WTC11 (cell line): ENCODE results near the gene RSRC1. TPM values are rescaled to one million over a fixed set of nuclear protein-coding genes. Genes with fewer than 3 reads are reported as not detected.

Source experiments
- ATAC-seq: fragments of 200-7000 bp; cut with Tn5 transposase; 2 replicates; pipeline ENCODE4 v1.10.0; 2021; ENCODE audit warnings: mild to moderate bottlenecking, moderate library complexity
- CTCF ChIA-PET: fragments of 300-600 bp; sonication (Branson Sonifier 250); formaldehyde crosslinking; loops from one replicate; lab custom pipeline; 2021; ENCODE audit warnings: antibody characterized with exemption; lab: Charles Lee
- POLR2A ChIA-PET: fragments of 350-600 bp; sonication (Branson Sonifier 250); formaldehyde crosslinking; loops from one replicate; lab custom pipeline; 2021; ENCODE audit warnings: antibody characterized with exemption; lab: Charles Lee
- DNase-seq: peaks from one replicate; pipeline ENCODE4 v3.0.0; 2021; ENCODE audit warnings: low spot score
- H3K27ac Mint-ChIP-seq: 2 replicates; pipeline ENCODE4 v1.8.0; 2021; ENCODE audit warnings: mixed read lengths
- H3K27me3 Mint-ChIP-seq: 2 replicates; pipeline ENCODE4 v1.8.0; 2021; ENCODE audit warnings: low read depth, mild to moderate bottlenecking, moderate library complexity, mixed read lengths
- H3K36me3 Mint-ChIP-seq: 2 replicates; pipeline ENCODE4 v1.8.0; 2021; ENCODE audit warnings: mixed read lengths
- H3K4me1 Mint-ChIP-seq: 2 replicates; pipeline ENCODE4 v1.8.0; 2022; ENCODE audit warnings: mixed read lengths
- H3K4me3 Mint-ChIP-seq: 2 replicates; pipeline ENCODE4 v1.8.0; 2021; ENCODE audit warnings: mild to moderate bottlenecking, moderate library complexity, mixed read lengths
- H3K9me3 Mint-ChIP-seq: 2 replicates; pipeline ENCODE4 v1.8.0; 2021; ENCODE audit warnings: mixed read lengths
- CTCF ChIP-seq: fragments of 200-600 bp; IDR thresholded peaks from 2 replicates; pipeline ENCODE4 v1.8.0; 2022; ENCODE audit warnings: antibody characterized with exemption
- ETV6 ChIP-seq: sonication (generic); formaldehyde crosslinking; IDR thresholded peaks from 2 replicates; pipeline ENCODE4 v1.8.1; 2022; ENCODE audit warnings: mild to moderate bottlenecking, missing genetic modification reagents
- GTF2I ChIP-seq: fragments of 250-450 bp; sonication (Bioruptor Pico); conservative IDR thresholded peaks from 2 replicates; pipeline ENCODE4 v1.4.0; 2021; ENCODE audit warnings: mild to moderate bottlenecking
- RORB ChIP-seq: fragments of 250-450 bp; sonication (Bioruptor Pico); IDR thresholded peaks from 2 replicates; pipeline ENCODE4 v1.9.0; 2021; ENCODE audit warnings: mild to moderate bottlenecking
- TCF7 ChIP-seq: sonication (generic); formaldehyde crosslinking; IDR thresholded peaks from 2 replicates; pipeline ENCODE4 v1.8.0; 2022; ENCODE audit warnings: mild to moderate bottlenecking, low read depth, missing genetic modification reagents, moderate library complexity
- USF2 ChIP-seq: sonication (generic); formaldehyde crosslinking; IDR thresholded peaks from 2 replicates; pipeline ENCODE4 v1.8.1; 2023; ENCODE audit warnings: mild to moderate bottlenecking, missing genetic modification reagents, moderate library complexity
- ZNF219 ChIP-seq: sonication (generic); formaldehyde crosslinking; IDR thresholded peaks from 2 replicates; pipeline ENCODE4 v1.8.0; 2023; ENCODE audit warnings: missing genetic modification reagents, mild to moderate bottlenecking, borderline replicate concordance
- ZNF396 ChIP-seq: fragments of 250-450 bp; sonication (Bioruptor Pico); IDR thresholded peaks from 2 replicates; pipeline ENCODE4 v1.8.0; 2021; ENCODE audit warnings: mild to moderate bottlenecking, moderate library complexity, borderline replicate concordance
- ZNF416 ChIP-seq: fragments of 250-450 bp; sonication (Bioruptor Pico); IDR thresholded peaks from 2 replicates; pipeline ENCODE4 v1.9.0; 2021; ENCODE audit warnings: mild to moderate bottlenecking, inconsistent platforms
- total RNA-seq: library from RNA; stranded (reverse); gene quantifications from 3 replicates; pipeline ENCODE4 v1.2.3, GENCODE V29; 2021
- TF ChIP-seq, protein P1 (sequence below): sonication (generic); formaldehyde crosslinking; IDR thresholded peaks from 2 replicates; pipeline ENCODE4 v1.8.0; 2022; ENCODE audit warnings: missing genetic modification reagents
- TF ChIP-seq, protein P2 (sequence below): sonication (generic); formaldehyde crosslinking; conservative IDR thresholded peaks from 2 replicates; pipeline ENCODE4 v1.8.1; 2022; ENCODE audit warnings: mild to moderate bottlenecking, missing genetic modification reagents
- TF ChIP-seq, protein P3 (sequence below): sonication (generic); formaldehyde crosslinking; IDR thresholded peaks from 2 replicates; pipeline ENCODE4 v1.8.0; 2022; ENCODE audit warnings: mild to moderate bottlenecking, missing genetic modification reagents
- TF ChIP-seq, protein P4 (sequence below): sonication (generic); formaldehyde crosslinking; IDR thresholded peaks from 2 replicates; pipeline ENCODE4 v1.8.1; 2022; ENCODE audit warnings: low read depth, missing genetic modification reagents, borderline replicate concordance
- TF ChIP-seq, protein P5 (sequence below): sonication (generic); formaldehyde crosslinking; IDR thresholded peaks from 2 replicates; pipeline ENCODE4 v1.8.0; 2023; ENCODE audit warnings: missing genetic modification reagents, mild to moderate bottlenecking, borderline replicate concordance
- TF ChIP-seq, protein P6 (sequence below): sonication (generic); formaldehyde crosslinking; IDR thresholded peaks from 2 replicates; pipeline ENCODE4 v1.8.0; 2022; ENCODE audit warnings: mild to moderate bottlenecking, missing genetic modification reagents

RSRC1 gene
- total RNA-seq, 1 experiment from 2014 or later: 21.3 TPM

DNA sequence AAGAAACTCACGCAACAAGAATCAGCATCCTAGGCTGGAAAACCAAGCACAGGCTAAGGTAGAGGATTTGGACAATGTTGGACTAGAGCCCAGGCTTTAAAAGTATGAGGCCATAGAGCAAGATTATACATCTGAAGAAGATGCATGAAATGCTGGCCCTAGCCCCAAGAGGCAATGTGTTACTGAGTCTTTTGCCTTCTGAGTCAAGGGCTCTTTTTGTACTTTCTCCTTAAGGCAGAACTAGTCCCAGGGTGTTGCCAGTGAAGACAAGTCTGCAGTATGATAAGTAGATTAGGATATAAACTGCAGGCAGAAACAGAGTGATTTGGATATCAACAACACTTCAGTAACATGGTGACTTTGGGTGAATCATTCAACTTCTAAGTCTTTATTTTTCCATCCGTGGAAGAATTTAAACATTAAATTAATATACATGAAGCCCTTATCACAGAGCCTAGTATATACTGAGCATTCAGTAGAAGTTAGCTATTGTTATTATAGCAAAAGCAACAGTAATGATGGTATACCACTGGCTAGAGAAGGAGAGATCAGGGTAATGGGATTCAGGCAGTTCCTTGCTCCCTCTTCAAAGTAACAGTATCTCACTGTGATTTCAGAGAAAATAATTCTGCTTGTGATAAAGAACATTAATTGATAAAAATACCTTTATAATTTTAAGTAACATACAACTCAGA is 361.2 kb downstream of the RSRC1 start (continued):
- TF ChIP-seq, protein P1, sequence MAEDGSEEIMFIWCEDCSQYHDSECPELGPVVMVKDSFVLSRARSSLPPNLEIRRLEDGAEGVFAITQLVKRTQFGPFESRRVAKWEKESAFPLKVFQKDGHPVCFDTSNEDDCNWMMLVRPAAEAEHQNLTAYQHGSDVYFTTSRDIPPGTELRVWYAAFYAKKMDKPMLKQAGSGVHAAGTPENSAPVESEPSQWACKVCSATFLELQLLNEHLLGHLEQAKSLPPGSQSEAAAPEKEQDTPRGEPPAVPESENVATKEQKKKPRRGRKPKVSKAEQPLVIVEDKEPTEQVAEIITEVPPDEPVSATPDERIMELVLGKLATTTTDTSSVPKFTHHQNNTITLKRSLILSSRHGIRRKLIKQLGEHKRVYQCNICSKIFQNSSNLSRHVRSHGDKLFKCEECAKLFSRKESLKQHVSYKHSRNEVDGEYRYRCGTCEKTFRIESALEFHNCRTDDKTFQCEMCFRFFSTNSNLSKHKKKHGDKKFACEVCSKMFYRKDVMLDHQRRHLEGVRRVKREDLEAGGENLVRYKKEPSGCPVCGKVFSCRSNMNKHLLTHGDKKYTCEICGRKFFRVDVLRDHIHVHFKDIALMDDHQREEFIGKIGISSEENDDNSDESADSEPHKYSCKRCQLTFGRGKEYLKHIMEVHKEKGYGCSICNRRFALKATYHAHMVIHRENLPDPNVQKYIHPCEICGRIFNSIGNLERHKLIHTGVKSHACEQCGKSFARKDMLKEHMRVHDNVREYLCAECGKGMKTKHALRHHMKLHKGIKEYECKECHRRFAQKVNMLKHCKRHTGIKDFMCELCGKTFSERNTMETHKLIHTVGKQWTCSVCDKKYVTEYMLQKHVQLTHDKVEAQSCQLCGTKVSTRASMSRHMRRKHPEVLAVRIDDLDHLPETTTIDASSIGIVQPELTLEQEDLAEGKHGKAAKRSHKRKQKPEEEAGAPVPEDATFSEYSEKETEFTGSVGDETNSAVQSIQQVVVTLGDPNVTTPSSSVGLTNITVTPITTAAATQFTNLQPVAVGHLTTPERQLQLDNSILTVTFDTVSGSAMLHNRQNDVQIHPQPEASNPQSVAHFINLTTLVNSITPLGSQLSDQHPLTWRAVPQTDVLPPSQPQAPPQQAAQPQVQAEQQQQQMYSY (CRISPR knock-in tag): no peak
- TF ChIP-seq ZNF219 (CRISPR knock-in tag) (no peak), ETV6 (CRISPR knock-in tag) (no peak), ZNF416 (CRISPR knock-in tag) (no peak), CTCF (no peak), TCF7 (no peak)
- TF ChIP-seq, protein P2, sequence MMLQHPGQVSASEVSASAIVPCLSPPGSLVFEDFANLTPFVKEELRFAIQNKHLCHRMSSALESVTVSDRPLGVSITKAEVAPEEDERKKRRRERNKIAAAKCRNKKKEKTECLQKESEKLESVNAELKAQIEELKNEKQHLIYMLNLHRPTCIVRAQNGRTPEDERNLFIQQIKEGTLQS (CRISPR knock-in tag): no peak
- TF ChIP-seq, protein P3, sequence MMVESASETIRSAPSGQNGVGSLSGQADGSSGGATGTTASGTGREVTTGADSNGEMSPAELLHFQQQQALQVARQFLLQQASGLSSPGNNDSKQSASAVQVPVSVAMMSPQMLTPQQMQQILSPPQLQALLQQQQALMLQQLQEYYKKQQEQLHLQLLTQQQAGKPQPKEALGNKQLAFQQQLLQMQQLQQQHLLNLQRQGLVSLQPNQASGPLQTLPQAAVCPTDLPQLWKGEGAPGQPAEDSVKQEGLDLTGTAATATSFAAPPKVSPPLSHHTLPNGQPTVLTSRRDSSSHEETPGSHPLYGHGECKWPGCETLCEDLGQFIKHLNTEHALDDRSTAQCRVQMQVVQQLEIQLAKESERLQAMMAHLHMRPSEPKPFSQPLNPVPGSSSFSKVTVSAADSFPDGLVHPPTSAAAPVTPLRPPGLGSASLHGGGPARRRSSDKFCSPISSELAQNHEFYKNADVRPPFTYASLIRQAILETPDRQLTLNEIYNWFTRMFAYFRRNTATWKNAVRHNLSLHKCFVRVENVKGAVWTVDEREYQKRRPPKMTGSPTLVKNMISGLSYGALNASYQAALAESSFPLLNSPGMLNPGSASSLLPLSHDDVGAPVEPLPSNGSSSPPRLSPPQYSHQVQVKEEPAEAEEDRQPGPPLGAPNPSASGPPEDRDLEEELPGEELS (CRISPR knock-in tag): no peak
- TF ChIP-seq, protein P4, sequence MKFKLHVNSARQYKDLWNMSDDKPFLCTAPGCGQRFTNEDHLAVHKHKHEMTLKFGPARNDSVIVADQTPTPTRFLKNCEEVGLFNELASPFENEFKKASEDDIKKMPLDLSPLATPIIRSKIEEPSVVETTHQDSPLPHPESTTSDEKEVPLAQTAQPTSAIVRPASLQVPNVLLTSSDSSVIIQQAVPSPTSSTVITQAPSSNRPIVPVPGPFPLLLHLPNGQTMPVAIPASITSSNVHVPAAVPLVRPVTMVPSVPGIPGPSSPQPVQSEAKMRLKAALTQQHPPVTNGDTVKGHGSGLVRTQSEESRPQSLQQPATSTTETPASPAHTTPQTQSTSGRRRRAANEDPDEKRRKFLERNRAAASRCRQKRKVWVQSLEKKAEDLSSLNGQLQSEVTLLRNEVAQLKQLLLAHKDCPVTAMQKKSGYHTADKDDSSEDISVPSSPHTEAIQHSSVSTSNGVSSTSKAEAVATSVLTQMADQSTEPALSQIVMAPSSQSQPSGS (CRISPR knock-in tag): no peak

DNA sequence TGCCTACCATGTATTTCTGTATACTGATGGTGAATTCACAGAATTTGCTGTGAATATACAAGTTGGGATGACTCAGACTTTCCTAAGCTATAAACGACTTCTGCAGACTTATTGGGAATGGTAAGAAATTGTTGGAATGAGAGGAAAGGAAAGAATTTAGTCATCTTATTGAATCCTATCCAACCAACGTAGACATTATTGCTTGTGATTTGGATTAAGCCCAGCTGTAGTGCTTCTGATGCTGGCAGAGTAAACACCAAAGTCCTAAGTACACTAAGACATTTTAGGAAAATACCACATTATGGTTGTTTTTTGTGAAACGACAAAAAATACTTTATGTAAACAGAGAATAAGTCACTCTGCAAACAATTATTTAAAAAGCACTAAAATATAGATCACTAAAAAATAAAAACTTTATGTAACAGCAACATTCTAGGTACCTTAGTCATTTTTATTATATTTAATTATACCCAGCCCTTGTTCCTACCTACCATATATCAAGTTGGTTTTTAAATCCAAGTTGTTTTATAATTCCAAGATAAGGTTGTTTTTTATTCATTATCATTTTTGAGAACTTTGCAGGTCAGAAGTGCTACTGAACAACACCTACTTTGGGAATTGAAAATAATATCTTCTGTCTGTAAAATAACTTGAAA is 361.9 kb downstream of the RSRC1 start:
- Mint-ChIP-seq H3K4me1 (no peaks in the 10 kb centered on the region), H3K27me3 (no peaks in the 10 kb centered on the region), H3K4me3 (no peak overlapping the region), H3K27ac (no peak overlapping the region), H3K9me3 (no peaks in the 10 kb centered on the region), H3K36me3 (no peaks in the 10 kb centered on the region)
- POLR2A ChIA-PET: no interaction called here
- CTCF ChIA-PET: no interaction called here
- DNase-seq (no peak), ATAC-seq (no peak)
- TF ChIP-seq, protein P5, sequence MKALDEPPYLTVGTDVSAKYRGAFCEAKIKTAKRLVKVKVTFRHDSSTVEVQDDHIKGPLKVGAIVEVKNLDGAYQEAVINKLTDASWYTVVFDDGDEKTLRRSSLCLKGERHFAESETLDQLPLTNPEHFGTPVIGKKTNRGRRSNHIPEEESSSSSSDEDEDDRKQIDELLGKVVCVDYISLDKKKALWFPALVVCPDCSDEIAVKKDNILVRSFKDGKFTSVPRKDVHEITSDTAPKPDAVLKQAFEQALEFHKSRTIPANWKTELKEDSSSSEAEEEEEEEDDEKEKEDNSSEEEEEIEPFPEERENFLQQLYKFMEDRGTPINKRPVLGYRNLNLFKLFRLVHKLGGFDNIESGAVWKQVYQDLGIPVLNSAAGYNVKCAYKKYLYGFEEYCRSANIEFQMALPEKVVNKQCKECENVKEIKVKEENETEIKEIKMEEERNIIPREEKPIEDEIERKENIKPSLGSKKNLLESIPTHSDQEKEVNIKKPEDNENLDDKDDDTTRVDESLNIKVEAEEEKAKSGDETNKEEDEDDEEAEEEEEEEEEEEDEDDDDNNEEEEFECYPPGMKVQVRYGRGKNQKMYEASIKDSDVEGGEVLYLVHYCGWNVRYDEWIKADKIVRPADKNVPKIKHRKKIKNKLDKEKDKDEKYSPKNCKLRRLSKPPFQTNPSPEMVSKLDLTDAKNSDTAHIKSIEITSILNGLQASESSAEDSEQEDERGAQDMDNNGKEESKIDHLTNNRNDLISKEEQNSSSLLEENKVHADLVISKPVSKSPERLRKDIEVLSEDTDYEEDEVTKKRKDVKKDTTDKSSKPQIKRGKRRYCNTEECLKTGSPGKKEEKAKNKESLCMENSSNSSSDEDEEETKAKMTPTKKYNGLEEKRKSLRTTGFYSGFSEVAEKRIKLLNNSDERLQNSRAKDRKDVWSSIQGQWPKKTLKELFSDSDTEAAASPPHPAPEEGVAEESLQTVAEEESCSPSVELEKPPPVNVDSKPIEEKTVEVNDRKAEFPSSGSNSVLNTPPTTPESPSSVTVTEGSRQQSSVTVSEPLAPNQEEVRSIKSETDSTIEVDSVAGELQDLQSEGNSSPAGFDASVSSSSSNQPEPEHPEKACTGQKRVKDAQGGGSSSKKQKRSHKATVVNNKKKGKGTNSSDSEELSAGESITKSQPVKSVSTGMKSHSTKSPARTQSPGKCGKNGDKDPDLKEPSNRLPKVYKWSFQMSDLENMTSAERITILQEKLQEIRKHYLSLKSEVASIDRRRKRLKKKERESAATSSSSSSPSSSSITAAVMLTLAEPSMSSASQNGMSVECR (CRISPR knock-in tag): no peak
- no peak for TF ChIP-seq RORB (CRISPR knock-in tag)
- TF ChIP-seq USF2 (CRISPR knock-in tag): no peak
- no peak for TF ChIP-seq ZNF416 (CRISPR knock-in tag)
- TF ChIP-seq ZNF396 (CRISPR knock-in tag): no peak
- TF ChIP-seq ZNF219 (CRISPR knock-in tag): no peak
- no peak for TF ChIP-seq GTF2I (CRISPR knock-in tag)
- TF ChIP-seq, protein P6, sequence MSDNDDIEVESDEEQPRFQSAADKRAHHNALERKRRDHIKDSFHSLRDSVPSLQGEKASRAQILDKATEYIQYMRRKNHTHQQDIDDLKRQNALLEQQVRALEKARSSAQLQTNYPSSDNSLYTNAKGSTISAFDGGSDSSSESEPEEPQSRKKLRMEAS: no peak
